IPS-18c (cell line): Measurements from ENCODE around the gene ZNF154.

Source experiments
- H3K4me3 ChIP-seq: 2 replicates; pipeline ENCODE4 v1.7.0; 2013; ENCODE audit warnings: low read depth, mild to moderate bottlenecking, low read length, moderate library complexity; ENCODE audit not compliant: insufficient read depth
- H3K9me3 ChIP-seq: one replicate; pipeline ENCODE4 v1.6.1; 2013; ENCODE audit warnings: mild to moderate bottlenecking, low read length, moderate library complexity; ENCODE audit not compliant: control insufficient read depth, insufficient read depth

Gene ZNF154

DNA sequence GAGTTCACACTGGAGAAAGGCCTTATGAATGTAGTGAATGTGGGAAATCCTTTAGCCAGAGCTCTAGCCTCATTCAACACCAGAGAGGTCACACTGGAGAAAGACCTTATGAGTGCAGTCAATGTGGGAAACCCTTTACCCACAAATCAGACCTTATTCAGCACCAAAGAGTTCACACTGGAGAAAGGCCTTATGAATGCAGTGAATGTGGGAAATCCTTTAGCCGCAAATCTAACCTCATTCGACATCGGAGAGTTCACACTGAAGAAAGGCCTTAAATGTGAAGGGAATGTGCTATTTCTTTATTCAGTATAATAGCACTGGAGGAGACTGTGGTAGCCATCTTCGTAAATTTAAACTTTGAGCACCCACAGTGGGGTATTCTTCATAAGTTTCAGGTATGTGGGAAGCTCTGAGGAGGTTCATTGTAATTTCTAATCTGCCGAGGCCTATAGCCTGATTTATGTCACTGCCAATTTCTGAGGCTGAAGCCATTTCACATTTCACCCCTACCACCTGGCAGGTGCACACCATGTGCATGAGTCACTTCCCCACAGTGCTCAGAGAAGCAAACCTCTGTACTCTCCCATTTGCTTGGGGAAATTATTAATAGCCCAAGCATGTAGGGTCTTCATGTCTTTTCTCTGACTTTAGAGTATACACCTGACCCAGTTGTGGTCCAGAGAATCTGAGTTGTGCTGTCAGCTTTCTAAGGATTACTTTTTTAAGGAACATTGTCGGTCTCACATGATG lies 20.8 kb downstream of the ZNF154 start:
- Histone ChIP-seq H3K9me3 (peaks cover 28% of the 10 kb centered on the region), H3K4me3 (no peak overlapping the region)

DNA sequence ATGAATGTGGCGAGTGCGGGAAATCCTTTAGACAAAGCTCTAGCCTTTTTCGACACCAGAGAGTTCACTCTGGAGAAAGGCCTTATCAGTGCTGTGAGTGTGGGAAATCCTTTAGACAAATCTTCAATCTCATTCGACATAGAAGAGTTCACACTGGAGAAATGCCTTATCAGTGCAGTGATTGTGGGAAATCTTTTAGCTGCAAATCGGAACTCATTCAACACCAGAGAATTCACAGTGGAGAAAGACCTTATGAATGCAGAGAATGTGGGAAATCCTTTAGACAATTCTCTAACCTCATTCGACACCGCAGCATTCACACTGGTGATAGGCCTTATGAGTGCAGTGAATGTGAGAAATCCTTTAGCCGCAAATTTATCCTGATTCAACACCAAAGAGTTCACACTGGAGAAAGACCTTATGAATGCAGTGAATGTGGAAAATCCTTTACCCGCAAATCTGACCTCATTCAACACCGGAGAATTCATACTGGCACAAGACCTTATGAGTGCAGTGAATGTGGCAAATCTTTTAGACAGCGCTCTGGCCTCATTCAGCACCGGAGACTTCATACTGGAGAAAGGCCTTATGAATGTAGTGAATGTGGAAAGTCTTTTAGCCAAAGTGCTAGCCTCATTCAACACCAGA lies 21.5 kb downstream of the ZNF154 start:
- Histone ChIP-seq H3K9me3 (peaks cover 28% of the 10 kb centered on the region), H3K4me3 (no peak overlapping the region)

DNA sequence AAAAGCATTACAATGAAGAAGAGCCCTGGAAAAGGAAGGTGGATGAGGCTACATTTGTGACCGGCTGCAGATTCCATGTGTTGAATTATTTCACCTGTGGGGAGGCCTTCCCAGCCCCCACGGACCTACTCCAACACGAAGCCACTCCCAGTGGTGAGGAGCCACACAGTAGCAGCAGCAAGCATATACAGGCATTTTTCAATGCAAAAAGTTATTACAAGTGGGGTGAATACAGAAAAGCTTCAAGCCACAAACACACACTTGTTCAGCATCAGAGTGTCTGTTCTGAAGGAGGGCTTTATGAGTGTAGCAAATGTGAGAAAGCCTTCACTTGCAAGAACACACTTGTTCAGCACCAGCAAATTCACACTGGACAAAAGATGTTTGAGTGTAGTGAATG lies 22.3 kb downstream of the ZNF154 start:
- Histone ChIP-seq H3K4me3 (peak overlapping the region; percentile 17; the same call in 1 of the 2 replicates), H3K9me3 (peaks cover 28% of the 10 kb centered on the region)

DNA sequence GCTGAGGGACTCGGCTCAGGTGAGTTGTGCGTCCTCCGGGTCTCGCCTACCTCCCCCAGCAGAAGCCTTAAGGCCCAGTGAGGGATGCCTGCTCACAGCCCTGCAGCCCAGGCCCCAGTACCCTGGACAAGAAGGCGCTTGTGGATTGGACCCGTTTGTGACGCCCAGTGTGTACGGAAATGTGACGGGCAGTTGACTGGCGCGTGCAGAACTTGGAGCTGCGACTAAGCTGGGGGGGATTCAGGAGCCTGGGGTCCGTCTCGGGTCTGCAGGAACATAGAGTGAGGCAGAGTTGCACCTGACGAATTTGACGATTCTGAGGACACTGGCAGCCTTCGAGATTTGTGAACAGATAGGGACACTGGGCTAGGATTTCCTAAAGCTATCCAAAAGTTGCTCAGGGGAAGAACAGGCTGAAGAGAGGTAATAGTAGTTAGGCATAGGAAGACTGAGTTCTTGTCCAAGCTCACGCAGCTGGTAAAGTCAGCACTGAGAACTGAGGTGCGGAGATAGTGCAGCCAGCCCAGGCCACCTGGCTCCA lies 26.7 kb downstream of the ZNF154 start:
- H3K4me3 ChIP-seq = peak overlapping the region; percentile 93
- peaks cover 9% of the 10 kb centered on the region for H3K9me3 ChIP-seq

DNA sequence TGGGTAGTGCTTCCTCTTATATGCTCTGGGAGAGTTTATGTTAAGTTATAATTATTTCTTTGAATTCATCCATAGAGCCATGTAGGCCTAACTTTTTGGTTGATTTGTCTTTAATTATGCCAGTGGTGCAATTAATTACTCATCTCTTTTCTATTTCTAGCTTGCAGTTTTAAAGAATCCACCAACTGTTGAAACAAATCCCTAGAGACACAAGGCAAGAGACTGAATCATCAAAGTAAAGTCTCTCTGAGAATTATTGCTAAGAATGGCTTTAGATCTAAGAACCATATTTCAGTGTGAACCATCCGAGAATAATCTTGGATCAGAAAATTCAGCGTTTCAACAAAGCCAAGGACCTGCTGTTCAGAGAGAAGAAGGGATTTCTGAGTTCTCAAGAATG lies 33.1 kb downstream of the ZNF154 start:
- Histone ChIP-seq H3K9me3 (no peaks in the 10 kb centered on the region), H3K4me3 (no peak overlapping the region)

DNA sequence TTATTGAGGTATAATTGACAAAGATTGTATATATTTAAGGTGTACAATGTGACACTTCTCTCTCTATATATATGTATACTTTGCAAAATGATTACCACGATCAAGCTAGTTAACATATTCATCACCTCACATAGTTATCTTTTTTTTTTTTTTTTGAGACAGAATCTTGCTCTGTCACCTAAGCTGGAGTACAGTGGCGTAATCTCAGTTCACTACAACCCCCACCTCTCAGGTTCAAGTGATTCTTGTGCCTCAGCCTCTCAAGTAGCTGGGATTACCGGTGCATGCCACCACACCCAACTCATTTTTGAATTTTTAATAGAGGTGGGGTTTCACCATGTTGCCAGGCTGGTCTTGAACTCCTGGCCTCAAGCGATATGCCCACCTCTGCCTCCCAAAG lies 36.5 kb downstream of the ZNF154 start:
- no peaks in the 10 kb centered on the region for H3K9me3 ChIP-seq
- H3K4me3 ChIP-seq = no peak overlapping the region

DNA sequence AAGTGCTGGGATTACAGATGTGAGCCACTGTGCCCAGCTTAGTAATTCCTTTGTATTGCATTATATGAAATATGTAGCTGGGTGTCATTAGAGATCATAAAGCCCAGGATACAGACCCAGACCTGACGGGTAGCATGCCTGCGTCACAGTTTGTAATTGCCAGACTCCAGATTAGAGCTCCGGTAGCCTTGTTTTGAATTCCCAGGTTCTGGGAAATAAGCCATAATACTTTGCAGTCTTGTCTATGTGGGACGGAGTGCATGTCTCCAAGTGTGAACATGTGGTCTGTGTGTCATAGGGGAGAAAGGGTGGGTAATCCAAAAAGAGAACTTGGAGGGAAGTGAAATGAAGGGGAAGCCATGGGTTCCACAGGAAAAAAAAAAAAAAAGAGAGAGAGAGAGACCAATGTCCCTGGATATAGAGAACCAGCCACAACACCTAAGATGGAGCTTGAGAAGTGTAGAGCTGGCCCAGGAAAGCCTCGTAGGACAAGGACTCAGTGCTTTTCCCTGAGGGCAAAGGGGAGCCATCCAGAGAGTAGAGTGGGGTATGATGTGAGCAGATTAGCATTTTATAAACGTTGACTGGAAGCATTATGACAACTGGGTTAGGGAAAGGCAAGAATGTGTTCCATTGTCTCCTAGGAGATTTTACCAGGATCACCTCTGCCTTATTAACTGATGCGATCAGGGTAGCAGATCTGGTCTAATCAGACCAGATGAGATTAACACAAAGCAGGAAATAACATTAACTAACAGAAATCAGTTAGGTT lies 37.7 kb downstream of the ZNF154 start:
- Histone ChIP-seq H3K4me3 (no peak overlapping the region), H3K9me3 (no peaks in the 10 kb centered on the region)

DNA sequence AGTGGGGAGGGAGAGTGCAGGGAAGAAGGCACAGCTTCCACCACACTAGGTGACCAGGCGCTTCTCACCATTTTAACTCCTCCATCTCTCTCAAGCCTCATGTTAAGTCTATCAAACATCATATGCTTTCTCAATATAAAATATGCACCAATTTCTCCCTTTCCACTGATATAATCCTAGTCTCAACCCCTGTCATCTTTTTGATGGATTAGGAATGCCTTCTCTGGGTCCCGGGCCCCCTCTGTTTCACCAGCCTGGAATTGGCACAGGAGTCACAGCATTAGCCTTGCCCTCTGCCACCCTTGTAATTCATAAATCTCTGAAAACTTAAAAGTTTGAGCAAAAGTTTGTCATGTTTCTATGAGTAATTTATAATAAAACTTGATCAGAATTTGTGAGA lies 40.4 kb downstream of the ZNF154 start, which contains the start of gene ZSCAN4:
ZSCAN4 (plus strand) TSS at position 301 of the 400 bp plus-strand sequence. CDS start 7,211 bp downstream, outside the sequence.
- H3K9me3 ChIP-seq = no peaks in the 10 kb centered on the region
- no peak within 1 kb of the TSS for H3K4me3 ChIP-seq

DNA sequence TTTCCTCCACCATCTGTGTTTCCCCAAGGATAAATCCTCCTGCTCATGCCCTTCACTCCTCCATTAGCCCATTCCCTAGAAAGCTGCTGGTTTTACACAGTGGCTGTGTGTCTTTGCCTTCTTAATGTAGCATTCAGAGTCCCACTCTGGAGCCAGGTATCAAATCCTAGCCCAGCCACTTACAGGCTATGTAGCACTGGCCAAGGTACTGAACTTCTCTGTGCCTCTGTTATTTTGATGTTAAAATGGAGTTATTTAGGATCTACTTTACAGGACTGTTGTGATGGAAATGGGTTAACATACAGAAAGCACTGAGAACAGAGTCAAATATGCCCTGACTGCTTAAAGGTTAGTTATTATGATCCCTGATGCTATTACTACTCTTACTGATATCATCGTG lies 41.8 kb downstream of the ZNF154 start:
- Histone ChIP-seq H3K4me3 (no peak overlapping the region), H3K9me3 (no peaks in the 10 kb centered on the region)

DNA sequence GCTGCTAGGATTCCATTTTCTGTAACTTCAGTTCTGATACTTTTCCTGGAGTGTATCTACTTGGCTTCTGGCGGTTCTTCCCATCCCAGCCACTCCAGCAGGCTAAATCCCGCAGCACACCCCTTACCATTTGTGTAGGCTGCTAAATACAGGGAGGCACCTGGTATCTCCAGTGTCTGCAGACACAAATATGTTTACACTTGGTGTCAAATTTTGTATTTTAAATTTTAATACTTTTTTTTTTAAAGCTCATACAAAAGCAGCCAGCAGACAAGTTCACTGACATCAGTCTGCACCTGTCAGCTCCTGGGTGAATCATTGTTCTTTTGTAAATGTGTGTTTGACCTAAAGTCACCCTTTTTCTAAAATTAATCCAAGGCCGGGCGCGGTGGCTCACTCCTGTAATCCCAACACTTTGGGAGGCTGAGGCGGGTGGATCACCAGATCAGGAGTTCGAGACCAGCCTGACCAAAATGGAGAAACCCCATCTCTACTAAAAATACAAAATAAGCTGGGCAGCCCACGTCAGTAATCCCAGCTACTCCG lies 43.7 kb downstream of the ZNF154 start:
- no peak overlapping the region for H3K4me3 ChIP-seq
- no peaks in the 10 kb centered on the region for H3K9me3 ChIP-seq

DNA sequence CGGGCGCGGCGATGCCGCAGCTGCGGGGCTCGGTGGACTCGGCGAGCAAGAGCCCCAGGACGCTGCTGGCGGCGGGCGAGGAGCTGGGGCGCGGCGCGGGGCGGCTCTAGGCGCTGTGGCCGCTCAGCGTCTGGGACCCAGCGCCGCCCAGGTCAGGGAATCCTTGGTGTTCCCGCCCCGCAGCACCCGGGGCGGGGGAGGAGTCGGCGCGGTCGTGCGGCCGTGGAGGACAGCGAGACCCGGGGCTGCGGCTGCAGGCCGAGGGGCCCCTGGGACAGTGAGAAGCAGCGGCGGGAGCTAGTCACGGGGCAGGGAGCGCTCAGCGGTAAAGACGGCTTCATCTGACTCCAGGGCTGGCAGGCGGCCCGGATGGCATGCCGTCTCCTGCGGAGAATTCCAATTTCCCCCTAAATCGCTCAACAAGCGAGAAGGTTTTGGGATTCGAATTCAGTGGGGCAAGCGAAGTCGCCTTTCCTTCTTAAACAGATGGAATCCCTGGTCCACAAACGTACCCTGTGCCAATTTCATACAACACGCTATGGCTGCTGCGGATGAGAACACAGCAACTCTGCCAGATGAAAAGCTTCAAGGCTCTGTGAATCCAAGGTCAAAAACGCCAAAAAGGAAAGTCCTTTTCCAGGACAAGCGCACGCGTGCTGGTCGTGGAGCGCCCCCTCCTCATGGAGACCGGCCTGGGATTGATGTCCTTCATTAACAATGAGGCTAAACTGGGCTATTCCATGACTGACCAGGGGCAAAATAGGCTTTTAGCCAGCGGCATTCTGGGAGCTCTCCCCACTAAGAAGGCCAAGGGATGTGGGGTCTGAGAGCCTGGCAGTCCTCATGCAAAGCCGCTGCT lies 44.5 kb downstream of the ZNF154 start:
- H3K9me3 ChIP-seq = no peaks in the 10 kb centered on the region
- H3K4me3 ChIP-seq = peak overlapping the region; percentile 52

DNA sequence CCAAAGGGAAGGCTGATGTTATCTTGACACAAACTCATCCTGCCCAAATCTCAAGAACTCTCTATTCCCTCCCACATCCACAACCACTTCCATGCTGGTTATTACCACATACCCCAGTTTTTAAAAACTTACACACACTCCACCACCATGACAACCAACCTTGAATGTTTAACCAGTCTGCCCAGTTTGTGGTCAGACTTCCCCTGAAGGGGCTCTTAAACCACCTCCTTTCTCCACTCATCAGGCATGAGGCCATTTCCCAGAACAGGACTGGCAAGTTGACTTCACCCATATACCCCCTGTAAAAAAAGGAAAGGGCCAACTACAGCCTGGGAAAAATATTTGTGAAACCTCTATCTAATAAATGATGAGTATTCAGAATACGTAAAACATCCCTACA lies 52.7 kb downstream of the ZNF154 start:
- no peak overlapping the region for H3K4me3 ChIP-seq
- no peaks in the 10 kb centered on the region for H3K9me3 ChIP-seq

DNA sequence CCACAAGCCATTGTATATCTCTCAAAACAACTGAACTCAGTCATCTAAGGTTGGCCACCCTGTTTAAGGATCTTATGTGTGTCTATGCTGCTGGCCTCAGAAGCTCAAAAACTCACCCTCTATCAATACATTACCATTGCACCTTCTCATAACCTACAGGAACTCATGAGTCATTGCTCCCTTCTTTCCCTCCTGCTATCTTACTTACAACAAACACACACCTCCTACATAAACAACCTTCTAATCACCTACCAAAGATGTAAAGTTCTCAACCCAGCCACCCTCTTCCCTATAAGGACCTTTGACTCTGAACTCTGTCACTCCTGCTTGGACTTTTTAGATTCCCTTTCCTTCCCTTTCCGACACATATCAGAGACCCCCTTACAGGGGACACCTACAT lies 53.6 kb downstream of the ZNF154 start:
- H3K9me3 ChIP-seq = no peaks in the 10 kb centered on the region

DNA sequence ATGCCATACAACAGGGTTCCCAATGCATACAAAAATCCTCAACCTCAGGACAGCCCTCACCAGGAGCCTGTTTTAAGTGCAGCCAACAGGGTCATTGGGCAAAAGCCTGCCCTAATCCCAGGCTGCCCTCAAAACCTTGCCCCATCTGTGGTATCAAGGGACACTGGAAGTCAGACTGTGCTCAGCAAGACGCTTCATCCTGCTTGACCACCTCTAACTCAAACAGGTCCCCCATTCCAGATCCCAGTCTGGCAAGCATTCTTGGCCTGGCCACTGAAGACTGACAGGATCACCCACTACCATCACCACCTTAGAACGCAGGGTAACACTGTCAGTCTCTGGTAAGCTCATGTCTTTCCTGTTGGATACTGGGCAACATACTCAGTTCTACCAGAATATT lies 55.3 kb downstream of the ZNF154 start:
- no peaks in the 10 kb centered on the region for H3K9me3 ChIP-seq

More for the DNA sequence above, 53.6 kb downstream of the ZNF154 start:
- no peak overlapping the region for H3K4me3 ChIP-seq

DNA sequence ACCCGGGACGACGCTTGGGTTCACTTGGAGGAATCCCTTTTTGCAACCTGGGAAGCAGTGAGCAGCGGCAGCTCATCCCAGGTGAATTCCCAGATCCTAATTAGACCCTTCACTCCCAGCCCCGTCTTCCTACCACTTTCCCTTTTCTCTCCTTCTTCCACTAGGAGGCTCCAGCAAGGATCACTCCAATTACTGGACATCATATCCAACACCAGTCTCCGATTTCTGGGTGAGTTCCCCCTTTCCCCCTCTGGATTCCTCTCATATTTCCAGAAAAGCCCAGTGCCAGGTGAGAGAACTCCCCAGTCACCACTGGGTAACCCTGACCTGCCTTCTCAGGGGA lies 57.4 kb downstream of the ZNF154 start:
- Histone ChIP-seq H3K9me3 (no peaks in the 10 kb centered on the region), H3K4me3 (no peak overlapping the region)

More for the DNA sequence above, 55.3 kb downstream of the ZNF154 start:
- no peak overlapping the region; the same call in 1 of the 2 replicates for H3K4me3 ChIP-seq

DNA sequence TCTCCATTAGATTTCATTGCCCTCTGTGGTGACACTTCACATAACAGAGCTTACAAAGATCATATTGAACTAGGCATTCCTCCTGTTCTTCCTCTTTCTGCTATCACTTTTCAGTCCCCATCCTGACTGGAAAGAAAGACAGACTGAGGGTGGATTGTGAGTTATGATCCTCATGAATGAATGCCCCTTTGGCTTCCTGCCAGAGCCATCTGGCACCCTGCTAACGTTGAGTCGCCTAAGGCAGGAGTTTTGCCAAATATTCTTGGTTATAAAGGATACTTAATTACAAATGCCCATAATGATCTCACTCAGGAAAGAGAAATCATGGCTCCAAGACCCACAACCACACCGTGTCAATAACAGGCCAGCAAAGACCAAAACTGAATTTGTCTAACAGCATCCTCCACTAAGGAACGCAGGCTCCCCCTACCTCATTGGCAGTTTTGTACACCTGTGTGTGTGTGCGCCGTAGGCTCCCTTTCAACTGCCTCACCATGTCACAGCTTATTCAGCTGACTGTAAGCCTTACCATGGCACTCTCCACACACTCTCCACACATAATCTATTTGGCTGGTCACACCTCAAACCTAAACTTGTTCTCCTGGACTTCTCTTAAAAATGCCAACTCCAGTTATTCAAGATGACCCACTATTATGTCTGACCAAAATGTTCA lies 60.5 kb downstream of the ZNF154 start:
- Histone ChIP-seq H3K9me3 (no peaks in the 10 kb centered on the region), H3K4me3 (no peak overlapping the region)
